ENCODE measurements around the gene KNDC1.
"Not testable (repeated sequence)": the region's sequence is repeated elsewhere in the genome, so short reads cannot be mapped to it uniquely, and the experiment has no call there.

The KNDC1 gene

DNA sequence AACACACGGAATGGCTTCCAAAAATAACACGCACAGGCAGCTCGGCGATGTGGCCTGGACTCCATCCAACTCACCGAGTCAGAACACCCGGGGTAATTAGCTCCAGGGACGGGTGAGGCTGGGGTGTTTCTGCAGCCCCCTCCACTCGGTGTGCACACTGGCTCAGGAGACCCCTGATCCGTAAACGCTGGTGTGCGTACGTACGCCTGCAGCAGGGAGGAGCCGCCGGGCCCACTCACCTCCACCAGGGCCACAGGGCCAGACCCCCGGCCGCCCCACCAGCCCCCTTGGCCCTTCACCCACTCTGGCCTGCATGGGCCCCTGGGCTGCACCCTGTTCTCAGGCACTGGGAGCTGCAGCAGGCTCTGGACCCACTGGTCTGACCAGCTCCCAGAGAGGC is 47.6 kb downstream of the KNDC1 start:
- no peak for DNase-seq

DNA sequence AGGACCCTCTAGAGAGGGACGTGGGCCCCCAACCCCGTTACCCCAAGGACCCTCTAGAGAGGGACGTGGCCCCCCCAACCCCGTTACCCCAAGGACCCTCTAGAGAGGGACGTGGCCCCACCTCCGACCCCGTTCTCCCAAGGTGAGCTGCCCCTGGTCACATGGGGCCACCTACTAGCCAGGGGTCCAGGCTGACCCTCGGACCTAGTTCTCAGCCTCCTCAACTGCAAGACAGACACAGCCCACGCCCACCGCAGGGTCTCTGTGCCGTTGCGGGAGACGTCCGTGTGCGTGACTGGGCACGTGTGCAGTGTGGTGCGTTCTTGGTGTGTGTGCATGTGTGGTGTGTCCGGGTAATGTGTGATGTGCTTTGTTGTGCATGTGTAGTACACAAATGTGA is 48.4 kb downstream of the KNDC1 start:
- DNase-seq = no peak

DNA sequence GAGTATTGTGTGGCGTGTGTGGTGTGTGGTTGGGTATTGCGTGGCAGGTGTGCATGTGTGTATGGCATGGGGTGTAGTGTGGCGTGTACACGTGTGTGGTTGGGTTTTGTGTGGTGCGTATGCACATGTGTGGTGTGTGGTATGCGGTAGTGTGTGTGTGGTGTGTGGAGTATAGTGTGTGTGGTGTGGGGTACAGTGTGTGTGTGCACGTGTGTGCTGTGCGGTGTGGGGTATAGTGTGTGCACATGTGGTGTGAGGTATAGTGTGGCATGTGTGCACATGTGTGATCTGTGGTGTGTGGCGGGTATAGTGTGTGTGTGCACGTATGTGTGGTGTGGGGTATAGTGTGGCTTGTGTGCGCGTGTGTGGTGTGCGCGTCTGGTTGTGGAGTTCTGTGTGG is 49.1 kb downstream of the KNDC1 start:
- no peak for DNase-seq

DNA sequence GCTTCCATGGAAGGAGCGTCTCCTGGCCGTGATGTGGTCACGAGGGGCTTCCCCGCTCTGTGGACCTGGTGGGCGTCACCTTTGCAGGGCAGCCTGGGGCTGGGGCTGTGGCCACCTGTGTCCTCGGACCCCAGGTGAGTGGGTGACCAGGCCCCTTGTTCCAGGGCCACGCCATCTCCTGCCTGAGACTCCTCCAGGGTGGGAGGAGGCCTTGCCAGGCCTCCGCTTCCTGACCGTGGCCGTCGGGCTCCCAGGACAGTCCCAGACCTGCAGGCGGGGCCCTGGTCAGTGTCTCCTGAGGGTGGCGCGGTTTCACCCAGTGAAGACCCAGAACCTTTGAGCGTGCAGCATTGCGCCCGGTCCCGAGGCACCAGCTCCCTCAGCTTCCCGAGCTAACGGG is 49.6 kb downstream of the KNDC1 start:
- no peak for DNase-seq

DNA sequence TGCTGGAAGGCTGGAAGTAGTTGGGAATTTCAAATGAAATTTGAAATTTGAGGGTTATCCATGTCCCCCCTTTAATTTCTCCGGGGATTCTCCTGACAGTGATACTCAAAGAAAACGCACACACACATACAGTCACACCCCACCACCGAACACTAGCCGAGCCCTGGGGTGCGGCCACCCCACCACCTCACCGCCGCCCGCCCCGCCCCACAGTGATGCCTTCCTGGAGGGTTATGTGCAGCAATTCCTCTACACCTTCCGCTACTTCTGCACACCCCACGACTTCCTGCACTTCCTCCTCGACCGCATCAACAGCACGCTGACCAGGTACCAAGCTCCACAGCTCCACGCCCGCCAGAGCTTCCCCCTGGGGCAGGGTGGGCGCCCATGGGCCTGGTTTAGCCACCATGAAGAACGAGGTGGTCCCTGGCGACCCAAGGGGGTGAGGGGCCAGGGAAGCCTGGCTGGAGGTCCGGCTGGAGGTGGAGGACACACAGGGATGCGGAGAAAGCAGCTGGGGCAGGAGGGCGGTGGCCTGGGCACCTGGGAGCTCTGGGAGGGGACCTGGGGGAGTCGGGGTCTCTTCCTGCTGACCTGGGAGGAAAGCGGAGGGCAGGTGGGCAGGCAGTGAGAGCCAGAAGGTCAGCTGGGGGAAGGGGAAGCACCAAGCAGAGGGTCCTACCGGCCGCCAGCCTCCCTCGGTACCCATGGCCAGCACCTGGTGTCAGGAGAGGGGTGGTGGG is 50.5 kb downstream of the KNDC1 start:
- DNase-seq = no peak

DNA sequence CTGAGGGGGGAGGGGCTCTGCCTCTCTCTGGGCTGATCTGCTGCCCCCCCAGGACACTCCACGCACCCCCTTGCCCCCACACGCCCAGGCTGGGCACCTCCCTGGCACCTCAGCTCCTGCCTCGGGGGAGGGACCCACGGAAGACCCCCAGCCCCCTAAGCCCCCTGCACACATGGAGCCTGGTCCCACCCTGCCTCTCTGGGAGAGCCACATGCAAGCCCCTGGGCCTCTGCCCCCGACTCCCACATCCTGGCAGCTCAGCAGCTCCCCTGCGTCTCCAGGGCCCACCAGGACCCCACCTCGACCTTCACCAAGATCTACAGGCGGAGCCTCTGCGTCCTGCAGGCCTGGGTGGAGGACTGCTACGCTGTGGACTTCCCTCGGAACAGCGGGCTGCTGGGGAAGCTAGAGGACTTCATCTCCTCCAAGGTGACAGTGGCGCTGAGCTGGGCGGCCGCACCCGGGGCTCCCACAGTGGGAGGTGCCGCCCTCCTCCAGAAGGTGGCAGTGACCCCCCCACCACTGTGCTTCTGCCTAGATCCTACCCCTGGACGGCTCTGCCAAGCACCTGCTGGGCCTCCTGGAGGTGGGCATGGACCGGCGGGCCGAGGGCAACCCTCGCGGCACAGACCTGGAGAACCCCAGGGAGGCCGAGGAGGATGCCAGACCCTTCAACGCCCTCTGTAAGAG is 51.3 kb downstream of the KNDC1 start:
- no peak for DNase-seq

DNA sequence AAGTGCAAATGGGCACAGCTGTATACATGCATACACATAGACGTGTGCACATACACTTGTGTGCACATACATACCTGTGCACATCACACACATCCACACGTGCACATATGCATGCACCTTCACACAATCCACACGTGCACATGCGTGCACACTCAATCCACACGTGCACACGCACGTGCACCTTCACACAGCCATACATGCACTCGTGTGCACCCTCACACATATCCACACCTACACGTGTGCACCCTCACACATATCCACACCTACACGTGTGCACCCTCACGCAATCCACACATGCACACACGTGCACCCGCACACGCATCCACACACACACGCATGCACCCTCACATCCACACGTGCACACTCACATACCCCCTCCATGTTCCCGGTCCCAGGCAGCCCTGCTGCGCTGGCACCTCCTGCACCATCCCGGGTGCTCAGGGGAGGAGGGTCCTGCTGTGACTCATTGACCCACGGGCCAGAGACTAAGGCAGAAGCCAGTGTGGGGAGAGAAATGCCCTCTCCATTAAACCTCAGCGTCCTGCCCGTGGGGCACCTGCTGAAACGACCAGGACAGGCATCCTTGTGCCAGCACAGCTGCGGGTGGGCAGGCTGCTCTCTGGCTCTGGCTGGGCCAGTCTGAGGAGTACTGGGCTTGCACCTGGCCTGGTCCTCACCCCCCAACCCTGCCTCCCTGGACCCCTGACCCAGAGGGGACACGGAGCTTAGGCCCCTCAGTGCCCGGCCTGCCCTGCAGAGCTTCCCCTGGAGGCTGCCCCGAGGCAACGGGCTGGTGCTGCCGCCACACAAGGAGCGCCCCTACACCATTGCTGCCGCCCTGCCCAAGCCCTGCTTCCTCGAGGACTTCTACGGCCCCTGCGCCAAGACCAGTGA is 52.2 kb downstream of the KNDC1 start:
- no peak for DNase-seq

DNA sequence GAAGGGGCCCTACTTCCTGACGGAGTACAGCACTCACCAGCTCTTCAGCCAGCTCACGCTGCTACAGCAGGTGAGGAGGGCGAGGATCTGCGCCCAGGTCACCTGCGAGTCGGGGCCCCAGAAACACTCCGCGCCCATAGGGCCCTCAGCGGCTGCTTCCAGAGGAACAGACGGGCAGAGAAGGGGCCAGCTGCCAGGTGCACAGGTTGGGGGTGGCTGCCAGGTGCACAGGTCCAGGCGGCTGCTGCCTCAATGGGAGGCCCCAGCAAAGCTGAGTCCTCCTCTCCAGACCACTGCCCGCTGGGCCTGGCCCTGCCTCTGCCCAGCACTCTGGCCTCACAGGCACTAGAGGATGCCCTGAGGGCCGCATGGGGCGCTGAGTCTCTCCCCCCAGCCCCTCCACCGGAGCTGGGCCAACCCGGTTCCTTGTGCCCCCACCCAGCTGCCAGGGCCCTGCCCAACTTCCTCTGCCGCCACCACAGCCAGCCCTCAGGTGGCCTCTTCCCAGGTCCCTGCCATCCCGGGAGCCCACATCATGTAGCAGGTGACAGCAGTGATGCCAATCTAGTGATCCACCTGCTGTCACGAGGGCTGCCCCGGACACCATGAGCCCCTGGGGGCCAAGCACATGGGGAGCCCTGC is 53.0 kb downstream of the KNDC1 start:
- no peak for DNase-seq

DNA sequence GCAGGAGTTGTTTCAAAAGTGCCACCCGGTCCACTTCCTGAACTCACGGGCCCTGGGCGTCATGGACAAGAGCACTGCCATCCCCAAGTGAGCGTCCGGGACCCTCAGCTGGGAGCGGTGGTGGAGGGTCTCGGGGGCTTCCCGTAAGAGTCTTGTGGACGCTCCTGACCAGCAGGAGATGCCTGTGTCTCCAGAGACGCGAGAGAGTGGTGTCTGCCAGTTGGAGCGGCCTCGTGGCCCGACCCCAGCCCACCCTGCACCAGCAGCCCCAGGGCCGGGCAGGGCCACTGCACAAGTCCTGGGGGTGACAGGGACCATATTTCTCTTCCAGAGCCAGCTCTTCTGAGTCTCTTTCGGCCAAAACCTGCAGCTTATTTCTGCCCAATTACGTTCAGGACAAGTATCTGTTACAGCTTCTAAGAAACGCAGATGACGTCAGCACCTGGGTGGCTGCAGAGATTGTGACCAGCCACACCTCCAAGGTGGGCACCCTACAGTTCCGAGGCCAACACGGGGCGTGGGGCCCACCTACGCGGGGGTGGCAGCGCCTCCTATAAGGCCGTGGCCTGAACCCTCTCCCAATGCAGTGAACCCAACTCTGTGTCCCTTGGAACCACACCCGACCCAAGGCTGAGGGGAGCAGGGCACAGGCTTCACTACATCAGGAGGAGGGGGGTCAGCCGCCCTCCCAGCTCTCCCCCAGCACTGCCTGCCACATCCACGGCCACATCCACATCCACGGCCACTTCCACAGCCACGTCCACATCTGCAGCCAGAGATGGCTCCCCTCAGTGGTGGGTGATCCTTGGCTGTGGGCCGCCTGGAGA is 53.8 kb downstream of the KNDC1 start:
- no peak for DNase-seq

DNA sequence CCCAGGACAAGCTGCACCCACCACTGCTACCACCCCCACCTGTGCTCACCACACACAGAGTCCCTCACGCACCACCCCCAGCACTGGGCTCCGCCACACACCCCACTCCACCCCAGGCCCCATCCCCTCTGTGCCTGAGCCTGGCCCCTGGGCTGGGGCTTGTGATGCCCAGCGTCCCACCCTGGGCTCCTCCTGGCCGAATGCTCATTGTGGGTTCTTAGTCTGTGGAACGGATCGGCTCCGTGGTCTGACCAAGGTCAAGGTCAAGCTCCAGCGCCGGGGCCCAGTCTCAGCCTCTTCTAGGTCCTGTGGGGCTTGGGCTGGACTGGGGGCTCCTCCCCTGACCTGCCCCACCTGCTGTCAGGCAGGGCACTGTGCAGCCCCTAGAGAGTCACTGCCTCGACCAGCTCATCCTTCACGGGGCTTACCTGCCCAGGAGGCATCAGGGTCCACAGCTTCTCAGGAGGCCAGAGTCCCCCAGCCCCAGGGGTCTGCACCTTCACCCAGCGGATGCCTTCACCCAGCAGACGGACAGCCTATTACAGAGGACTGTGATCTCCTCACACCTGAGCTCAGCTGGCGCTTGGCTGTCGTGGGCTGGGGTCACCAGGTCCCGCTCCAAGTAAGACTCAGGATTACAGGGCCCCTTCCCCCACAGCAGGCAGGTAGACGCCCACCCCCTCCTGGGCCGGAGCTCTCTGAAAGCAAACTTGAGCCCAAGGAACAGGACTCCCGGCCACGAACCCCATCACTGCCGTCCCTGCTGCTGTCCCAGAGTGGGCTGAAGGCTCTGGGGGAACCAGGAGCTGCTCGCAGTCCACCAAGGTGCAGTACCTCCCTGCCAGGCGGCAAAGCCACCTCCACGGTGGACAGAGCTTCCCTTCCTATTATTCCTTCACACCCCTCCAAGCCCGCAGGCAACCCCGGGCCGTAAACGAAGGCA is 54.7 kb downstream of the KNDC1 start:
- DNase-seq = no peak

DNA sequence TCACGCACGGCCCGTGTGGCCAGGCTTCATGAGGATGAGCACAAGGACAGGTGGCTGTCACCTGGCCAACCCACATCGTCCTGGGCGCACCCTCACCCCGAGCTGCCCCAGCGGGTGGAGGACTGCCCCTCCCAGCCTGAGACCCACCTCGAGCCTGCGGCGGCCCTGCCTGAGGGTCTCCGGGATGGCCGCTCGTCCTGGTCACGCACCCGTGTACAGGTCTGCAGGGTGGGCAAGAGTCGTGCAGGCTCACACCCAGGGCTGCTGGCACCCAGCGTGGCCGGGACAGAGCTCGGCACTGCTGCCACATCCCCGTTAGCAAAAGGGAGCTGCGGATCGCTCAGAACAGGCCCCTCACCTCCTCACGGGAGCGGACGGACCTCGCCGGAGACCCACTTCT is 55.6 kb downstream of the KNDC1 start:
- no peak for DNase-seq

DNA sequence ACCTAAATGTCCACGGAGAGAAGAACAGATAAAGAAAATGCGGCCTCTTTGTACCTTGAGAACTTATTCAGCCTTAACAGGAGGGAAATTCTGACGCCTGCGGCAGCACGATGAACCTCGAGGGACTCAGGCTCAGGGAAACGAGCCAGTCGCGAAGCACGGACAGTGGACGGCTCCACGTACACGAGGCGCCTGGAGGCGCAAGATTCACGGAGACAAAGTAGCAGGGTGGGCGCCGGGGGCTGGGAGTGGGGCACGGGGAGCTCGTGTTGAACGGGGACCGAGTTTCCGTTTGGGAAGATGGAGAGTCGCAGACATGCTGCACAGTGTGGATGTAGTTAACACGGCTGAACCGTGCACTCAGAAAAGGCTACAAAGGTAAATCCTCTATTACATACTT is 56.8 kb downstream of the KNDC1 start:
- DNase-seq = no peak

DNA sequence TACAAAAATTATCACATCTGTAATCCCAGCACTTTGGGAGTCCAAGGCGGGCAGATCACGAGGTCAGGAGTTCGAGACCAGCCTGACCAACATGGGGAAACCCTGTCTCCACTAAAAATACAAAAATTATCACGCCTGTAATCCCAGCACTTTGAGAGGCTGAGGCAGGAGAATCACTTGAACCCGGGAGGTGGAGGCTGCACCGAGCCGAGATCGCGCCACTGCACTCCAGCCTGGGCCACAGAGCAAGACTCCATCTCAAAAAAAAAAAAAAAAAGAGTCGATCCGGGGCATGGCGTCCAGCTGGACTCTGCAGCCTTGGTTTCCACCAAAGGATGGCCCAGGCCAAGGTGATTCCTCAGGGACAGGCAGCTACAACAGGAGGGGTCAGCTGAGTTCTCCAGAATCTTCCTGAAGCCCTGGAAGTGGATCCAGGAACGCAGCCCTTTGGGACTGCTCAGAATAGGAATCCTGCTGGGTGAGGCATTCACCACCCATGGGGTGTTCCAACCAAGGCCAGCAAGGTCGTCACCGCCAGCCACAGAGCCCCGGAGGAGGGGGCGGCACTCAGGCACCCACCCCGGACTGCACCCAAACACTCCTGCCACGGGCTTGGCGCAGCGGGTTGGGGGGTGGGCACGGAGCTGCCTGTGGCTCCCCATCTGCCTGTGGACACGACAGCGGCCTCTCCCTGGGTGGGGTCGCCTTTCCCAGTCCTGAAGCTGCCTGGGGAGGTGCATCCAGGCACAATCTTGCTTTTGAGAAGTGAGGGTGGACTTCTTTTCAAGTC is 58.0 kb downstream of the KNDC1 start:
- DNase-seq = no peak

DNA sequence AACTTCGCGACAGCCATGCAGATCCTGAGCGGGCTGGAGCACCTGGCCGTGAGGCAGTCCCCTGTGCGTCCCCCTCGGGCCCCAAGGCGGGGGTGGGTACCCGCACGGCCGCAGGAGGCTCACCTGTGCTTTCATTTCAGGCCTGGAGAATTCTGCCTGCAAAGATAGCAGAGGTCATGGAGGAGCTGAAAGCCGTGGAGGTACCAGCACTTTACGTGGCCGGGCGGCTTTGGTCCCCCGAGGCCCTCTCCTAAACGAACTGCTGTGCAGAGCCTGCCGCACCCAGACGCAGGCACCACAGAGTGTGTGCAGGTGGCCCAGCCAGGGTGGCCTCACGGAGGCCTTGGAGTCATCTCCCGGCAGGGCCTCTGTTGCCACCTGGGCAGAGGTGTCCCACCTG is 58.9 kb downstream of the KNDC1 start:
- no peak for DNase-seq

DNA sequence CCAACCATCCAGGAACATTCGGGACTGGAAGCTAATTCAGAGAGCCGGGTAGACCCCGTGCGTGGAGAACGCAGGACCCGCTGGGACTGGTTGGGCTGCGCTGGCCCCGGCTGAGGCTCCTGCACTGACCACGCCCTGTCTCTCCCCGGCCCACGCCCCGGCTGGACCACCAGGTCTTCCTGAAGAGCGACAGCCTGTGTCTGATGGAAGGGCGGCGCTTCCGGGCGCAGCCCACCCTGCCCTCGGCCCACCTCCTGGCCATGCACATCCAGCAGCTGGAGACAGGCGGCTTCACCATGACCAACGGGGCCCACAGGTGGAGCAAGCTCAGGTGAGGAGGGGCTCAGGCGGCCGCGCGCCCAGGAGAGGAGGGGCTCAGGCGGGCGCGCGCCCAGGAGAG is 59.8 kb downstream of the KNDC1 start:
- DNase-seq = no peak

DNA sequence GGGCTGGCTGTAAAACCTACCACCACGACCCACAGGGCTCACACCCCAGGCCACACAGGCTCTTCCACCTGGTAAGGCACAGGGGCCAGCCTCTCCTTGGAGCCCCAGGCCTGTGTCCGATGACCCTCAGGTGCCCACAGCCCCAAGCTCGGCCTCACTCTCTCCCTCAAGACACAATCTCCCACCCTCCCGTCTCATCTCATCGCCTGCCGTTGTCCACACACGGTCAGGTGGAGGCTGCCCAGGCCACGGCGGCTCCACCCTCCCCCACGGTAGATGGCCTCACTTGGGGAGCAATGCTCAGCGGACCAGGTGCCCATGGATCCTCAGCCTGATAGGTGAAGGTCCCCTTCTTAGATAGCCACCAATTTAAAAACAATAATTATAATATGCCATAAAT is 61.3 kb downstream of the KNDC1 start:
- no peak for DNase-seq

DNA sequence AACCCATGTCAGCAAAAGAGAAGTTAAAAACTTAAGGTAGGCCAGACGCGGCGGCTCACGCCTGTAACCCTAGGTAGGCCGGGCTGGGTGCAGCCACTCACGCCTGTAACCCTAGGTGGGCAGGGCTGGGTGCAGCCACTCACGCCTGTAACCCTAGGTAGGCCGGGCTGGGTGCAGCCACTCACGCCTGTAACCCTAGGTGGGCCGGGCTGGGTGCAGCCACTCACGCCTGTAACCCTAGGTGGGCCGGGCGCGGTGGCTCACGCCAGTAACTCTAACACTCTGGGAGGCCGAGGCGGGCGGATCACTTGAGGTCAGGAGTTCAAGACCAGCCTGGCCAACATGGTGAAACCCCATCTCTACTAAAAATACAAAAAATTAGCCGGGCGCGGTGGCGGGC is 61.7 kb downstream of the KNDC1 start:
- not testable (repeated sequence) for DNase-seq

DNA sequence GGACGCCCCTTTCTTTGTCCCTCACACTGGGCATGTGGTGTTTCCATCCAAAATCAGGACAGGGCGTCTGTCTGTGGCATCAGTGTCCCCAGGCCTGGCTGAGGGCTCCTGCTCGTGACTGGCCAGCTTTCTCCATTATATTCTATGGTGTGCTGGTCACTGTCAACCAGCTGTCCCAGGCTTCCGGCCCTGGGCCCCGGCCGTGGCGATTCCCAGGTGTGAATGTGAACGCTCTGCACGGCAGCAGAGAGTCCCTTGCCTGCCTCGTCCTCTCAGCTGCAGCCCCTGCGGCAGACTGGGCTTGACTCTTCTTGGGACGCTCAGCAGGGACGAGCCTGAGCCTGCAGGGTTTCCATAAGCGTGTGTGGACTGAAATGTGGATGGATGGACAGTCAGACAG is 64.1 kb downstream of the KNDC1 start:
- no peak for DNase-seq

DNA sequence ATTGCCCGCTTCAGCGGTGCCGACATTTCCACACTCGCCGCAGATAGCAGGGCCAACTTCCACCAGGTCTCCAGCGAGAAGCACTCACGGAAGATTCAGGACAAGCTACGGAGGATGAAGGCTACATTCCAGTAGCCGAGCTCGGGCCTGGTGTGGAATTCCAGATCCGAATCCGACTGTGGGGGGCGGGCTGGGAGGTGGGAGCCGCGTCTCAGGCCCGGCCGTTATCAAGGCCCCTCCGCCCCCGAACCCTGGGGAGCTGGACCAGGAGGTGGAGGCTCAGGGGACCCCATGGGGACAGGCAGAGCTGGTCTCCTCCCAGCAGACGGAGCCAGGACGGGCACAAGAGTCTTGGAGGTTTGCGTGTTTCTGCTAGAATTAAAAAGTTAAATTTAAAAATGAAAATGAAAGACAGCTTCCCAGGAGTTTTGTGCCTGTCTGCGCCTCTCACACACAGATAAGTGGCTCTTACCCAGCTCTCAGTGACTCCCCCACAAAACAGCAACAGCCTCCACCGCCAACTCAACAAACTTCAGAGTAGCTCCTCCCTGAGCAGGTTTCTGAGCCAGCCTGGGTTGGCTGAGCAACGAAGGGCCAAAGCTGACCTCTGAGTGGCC is 64.8 kb downstream of the KNDC1 start:
- no peak for DNase-seq

DNA sequence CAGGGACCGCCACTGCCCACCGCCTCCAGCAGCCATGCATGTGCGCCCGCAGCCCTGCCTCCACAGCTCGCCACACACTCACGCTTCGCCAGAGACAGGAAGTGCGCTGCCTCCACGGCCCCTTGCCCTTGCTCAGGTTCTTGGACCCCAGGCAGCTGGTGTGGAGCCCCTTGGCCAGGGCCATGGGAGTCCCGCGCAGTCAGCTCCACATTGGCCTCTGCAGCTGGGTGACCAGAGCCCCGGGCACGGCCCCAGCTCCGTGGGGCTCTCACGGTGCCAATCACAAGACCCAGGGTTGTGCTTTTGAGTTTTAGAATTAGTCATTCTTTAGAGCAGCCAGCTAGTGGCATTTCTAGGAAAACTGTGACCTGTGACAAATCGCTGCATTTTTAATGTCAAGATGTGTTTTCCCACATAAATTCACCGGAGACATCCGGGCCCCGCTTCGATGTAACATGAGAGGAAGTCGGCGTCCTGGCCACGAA is 65.7 kb downstream of the KNDC1 start:
- no peak for DNase-seq

Data from activated CD8-positive, alpha-beta memory T cell treated with anti-CD3 and anti-CD28 coated beads for 24 hours (primary cell).